ENCODE measurements around the gene ITM2B.

- no peak for TF ChIP-seq CTCF (IDR thresholded peaks at IDR 0.05 in 4 of 5, conservative IDR thresholded peaks at IDR 0.05 in 1 of 5)
- no peak for TF ChIP-seq POLR2A (IDR thresholded peaks at IDR 0.05)
These were observed 61.6 kb downstream of the ITM2B start for GRCh38 chr13:48294653-48295052.
